HepG2 (cell line): ENCODE data around the gene TMX3. TPM values are rescaled to one million over a fixed set of nuclear protein-coding genes. Genes with fewer than 3 reads are reported as not detected.

Experiments used
- ARID4A ChIP-seq: sonication (generic); formaldehyde crosslinking; IDR thresholded peaks from 2 replicates; pipeline ENCODE4 v1.5.0; 2020; ENCODE audit warnings: mild to moderate bottlenecking, missing genetic modification reagents, borderline replicate concordance
- ARID5B ChIP-seq: IDR thresholded peaks from 2 replicates; pipeline ENCODE4 v1.4.0; 2020; ENCODE audit warnings: mild to moderate bottlenecking, missing genetic modification reagents
- DNMT3B ChIP-seq: conservative IDR thresholded peaks from 2 replicates; pipeline ENCODE4 v1.6.1; 2016; ENCODE audit warnings: missing biosample characterization, control low read depth
- FOSL2 ChIP-seq: sonication (generic); formaldehyde crosslinking; IDR thresholded peaks from 2 replicates; pipeline ENCODE4 v1.4.0; 2020; ENCODE audit warnings: missing genetic modification reagents
- FOXP4 ChIP-seq: sonication (generic); formaldehyde crosslinking; IDR thresholded peaks from 2 replicates; pipeline ENCODE4 v1.4.0; 2020; ENCODE audit warnings: missing genetic modification reagents
- PAXIP1 ChIP-seq: sonication (generic); formaldehyde crosslinking; conservative IDR thresholded peaks from 2 replicates; pipeline ENCODE4 v1.4.0; 2020; ENCODE audit warnings: mild to moderate bottlenecking, missing genetic modification reagents, moderate library complexity
- STAG1 ChIP-seq: sonication (generic); formaldehyde crosslinking; IDR thresholded peaks from 2 replicates; pipeline ENCODE4 v1.4.0; 2020; ENCODE audit warnings: missing genetic modification reagents
- ZNF292 ChIP-seq: sonication (generic); formaldehyde crosslinking; IDR thresholded peaks from 2 replicates; pipeline ENCODE4 v1.8.1; 2022; ENCODE audit warnings: mild to moderate bottlenecking, low read depth, missing genetic modification reagents, borderline replicate concordance
- ZNF383 ChIP-seq: sonication (generic); formaldehyde crosslinking; IDR thresholded peaks from 2 replicates; pipeline ENCODE4 v1.4.0; 2020; ENCODE audit warnings: missing genetic modification reagents, mild to moderate bottlenecking, borderline replicate concordance
- ZNF644 ChIP-seq: IDR thresholded peaks from 2 replicates; pipeline ENCODE4 v1.6.1; 2016; ENCODE audit warnings: low read depth
- ZNF75D ChIP-seq: sonication (generic); formaldehyde crosslinking; IDR thresholded peaks from 2 replicates; pipeline ENCODE4 v1.8.1; 2023; ENCODE audit warnings: missing genetic modification reagents, mild to moderate bottlenecking, borderline replicate concordance
- polyA plus RNA-seq, 8 experiments: library from polyadenylated mRNA; depleted of rRNA in 3 of 8; stranded (reverse) in 7 of 8; unstranded in 1 of 8; fragments of >200 nt; fragmentation: Illumina TruSeq in 4 of 8; extraction: Trizol in 4 of 8; gene quantifications; 2 replicates each; pipeline versions ENCODE4 v1.2.1 to v1.2.3, GENCODE V29; 2011 to 2016; ENCODE audit warnings: low read depth in 4 of 8, missing spikeins in 1 of 8, mixed read lengths in 1 of 8; ENCODE audit not compliant: insufficient read depth in 1 of 8
- total RNA-seq, 5 experiments: library from RNA; depleted of rRNA; stranded (reverse); fragments of >200 nt; fragmentation: Illumina TruSeq; extraction: Trizol; gene quantifications; 2 replicates each; pipeline ENCODE4 v1.2.3, GENCODE V29; 2016; ENCODE audit warnings: low read depth in 1 of 5

The TMX3 gene
- total and polyA plus RNA-seq, 2 of the 13 experiments (the other 11 are each of a cell fraction or from before 2014, with no cell fraction given) = 12.9 to 25.0 TPM

GRCh38 chr18:68705119-68705518, 9.8 kb downstream of the TMX3 start (continued):
- TF ChIP-seq PAXIP1 (peak; percentile 46), FOSL2 (CRISPR knock-in tag) (0 out of 2 replicates have a peak, but pooled peaks have one; percentile 22), ZNF75D (no peak), STAG1 (CRISPR knock-in tag) (no peak), FOXP4 (CRISPR knock-in tag) (peak; percentile 93), ZNF383 (CRISPR knock-in tag) (no peak), ARID4A (CRISPR knock-in tag) (no peak), ZNF644 (CRISPR knock-in tag) (0 out of 2 replicates have a peak, but pooled peaks have one; percentile 19), DNMT3B (CRISPR knock-in tag) (no peak), ZNF292 (no peak), ARID5B (peak; percentile 60)
